Measurements from ENCODE around the gene CSH2.
"Not testable (repeated sequence)": the region's sequence is repeated elsewhere in the genome, so short reads cannot be mapped to it uniquely, and the experiment has no call there.

Gene CSH2

GRCh38 chr17:63916566-63917185, 43.2 kb upstream of the CSH2 start:
- Histone ChIP-seq H4K20me1 (no peaks in the 10 kb centered on the region), H3K9ac (no peak overlapping the region), H3K36me3 (no peaks in the 10 kb centered on the region), H3K4me3 (no peak overlapping the region), H3K4me2 (peak overlapping the region; percentile 63 to 82 (median 74); a peak in 19 of 22 replicates), H3K27ac (no peak overlapping the region), H3K4me1 (peaks cover 13 to 81% (median 60%) of the 10 kb centered on the region in 10 experiments; a peak in 19 of 20 replicates), H3K27me3 (no peaks in the 10 kb centered on the region), H3K9me3 (replicated peaks in 1 of 11) (no peaks in the 10 kb centered on the region)
- TF ChIP-seq Cebpa-rat (IDR thresholded peaks at IDR 0.05) = no peak

DNA sequence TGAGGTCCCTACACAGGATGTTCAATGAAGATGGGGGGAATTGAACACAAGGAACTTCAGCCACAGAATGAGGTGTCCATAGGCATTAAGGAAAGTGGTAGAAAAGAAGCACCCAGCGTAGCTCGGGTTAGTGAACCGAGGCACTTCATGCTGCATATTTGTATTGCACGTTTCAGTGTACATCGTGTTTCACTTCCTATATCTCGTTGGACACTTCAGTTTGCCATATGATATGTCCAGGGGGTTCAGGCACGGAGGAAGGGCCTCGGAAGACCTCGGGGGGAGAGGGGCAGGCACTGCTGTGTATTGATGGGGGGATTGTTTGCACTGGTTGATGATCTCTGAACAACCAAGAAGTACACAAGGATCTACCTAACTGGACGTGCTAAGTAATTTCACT, 42.3 kb upstream of the CSH2 start:
- H4K20me1 ChIP-seq; H3K27me3 ChIP-seq; H3K9me3 ChIP-seq (replicated peaks in 1 of 11); H3K4me3 ChIP-seq; H3K36me3 ChIP-seq: not testable (repeated sequence)
- Histone ChIP-seq H3K4me2 (peak overlapping the region; percentile 63 to 82 (median 74)), H3K27ac (0 out of 22 replicates have a peak overlapping the region, but pooled peaks of 1 of the 11 experiments have one; percentile 22), H3K4me1 (peaks cover 13 to 74% (median 56%) of the 10 kb centered on the region in 10 experiments; a peak in 19 of 20 replicates), H3K9ac (peak overlapping the region in 1 of 11 experiments; percentile 26; a peak in 1 of 22 replicates)

GRCh38 chr17:63914471-63914870, 41.0 kb upstream of the CSH2 start:
- no peaks in the 10 kb centered on the region for H3K9me3 ChIP-seq (replicated peaks in 1 of 11)
- H3K27me3 ChIP-seq = no peaks in the 10 kb centered on the region
- H3K36me3 ChIP-seq = no peaks in the 10 kb centered on the region
- peak overlapping the region in 1 of 11 experiments; percentile 25; a peak in 2 of 22 replicates for H3K4me2 ChIP-seq
- no peaks in the 10 kb centered on the region for H4K20me1 ChIP-seq
- no peak overlapping the region for H3K4me3 ChIP-seq
- H3K9ac ChIP-seq = no peak overlapping the region
- H3K27ac ChIP-seq = no peak overlapping the region
- TF ChIP-seq Cebpa-rat (IDR thresholded peaks at IDR 0.05) = no peak
- peaks cover 13 to 69% (median 44%) of the 10 kb centered on the region in 10 experiments; a peak in 19 of 20 replicates for H3K4me1 ChIP-seq

DNA sequence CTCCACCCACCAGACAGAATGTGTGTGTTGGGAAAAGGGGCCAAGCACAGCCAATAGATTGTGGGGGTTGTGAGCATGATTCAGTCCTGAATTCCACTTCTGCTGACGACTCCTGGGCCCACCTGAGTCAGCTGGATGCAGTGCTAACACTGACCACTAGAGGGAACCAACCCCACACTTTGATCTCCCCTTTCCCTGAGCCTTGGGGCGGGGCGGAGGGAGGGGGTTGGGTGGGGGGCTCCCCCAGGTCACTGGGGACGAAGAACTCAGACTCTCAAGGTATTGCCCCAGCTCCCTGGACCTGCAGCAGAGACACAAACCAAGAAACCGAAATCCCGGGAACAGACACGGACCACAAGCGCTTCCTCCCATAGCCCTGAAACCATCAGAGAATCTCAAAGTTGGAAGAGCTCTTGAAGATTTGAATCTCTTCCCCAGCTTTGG, 38.2 kb upstream of the CSH2 start:
- no peak for TF ChIP-seq Cebpa-rat (IDR thresholded peaks at IDR 0.05)
- peak overlapping the region in 1 of 11 experiments; percentile 18; a peak in 1 of 22 replicates for H3K4me2 ChIP-seq
- H3K9me3 ChIP-seq (replicated peaks in 1 of 11) = no peaks in the 10 kb centered on the region
- no peak overlapping the region for H3K4me3 ChIP-seq
- H3K27me3 ChIP-seq = no peaks in the 10 kb centered on the region
- H4K20me1 ChIP-seq = no peaks in the 10 kb centered on the region
- no peak overlapping the region for H3K27ac ChIP-seq
- H3K36me3 ChIP-seq = no peaks in the 10 kb centered on the region
- no peak overlapping the region for H3K9ac ChIP-seq
- peaks cover 13 to 52% (median 34%) of the 10 kb centered on the region in 10 experiments; a peak in 19 of 20 replicates for H3K4me1 ChIP-seq

GRCh38 chr17:63911041-63911635, 37.7 kb upstream of the CSH2 start, which contains the start of gene CSHL1:
CSHL1 (minus strand) TSS chr17:63911258; CDS start chr17:63911196, 62 bp downstream.
- H4K20me1 ChIP-seq = no peaks in the 10 kb centered on the region
- no peaks in the 10 kb centered on the region for H3K27me3 ChIP-seq
- H3K9ac ChIP-seq = no peak within 1 kb of the TSS; a peak in 1 of 22 replicates
- H3K36me3 ChIP-seq = no peaks in the 10 kb centered on the region
- H3K4me1 ChIP-seq = peaks cover 9 to 47% (median 29%) of the 10 kb centered on the region in 10 experiments; a peak in 19 of 20 replicates
- H3K27ac ChIP-seq = no peak within 1 kb of the TSS
- peak within 1 kb of the TSS in 4 of 11 experiments; percentile 7 to 30 (median 22); a peak in 4 of 22 replicates for H3K4me2 ChIP-seq
- no peaks in the 10 kb centered on the region for H3K9me3 ChIP-seq (replicated peaks in 1 of 11)
- no peak for TF ChIP-seq Cebpa-rat (IDR thresholded peaks at IDR 0.05)
- H3K4me3 ChIP-seq = no peak within 1 kb of the TSS

- peak overlapping the region in 4 of 11 experiments; percentile 7 to 30 (median 17); a peak in 2 of 22 replicates for H3K4me2 ChIP-seq
- no peak overlapping the region for H3K9ac ChIP-seq
- no peak overlapping the region for H3K27ac ChIP-seq
- no peak for TF ChIP-seq Cebpa-rat (IDR thresholded peaks at IDR 0.05)
- no peaks in the 10 kb centered on the region for H3K27me3 ChIP-seq
- H3K36me3 ChIP-seq = no peaks in the 10 kb centered on the region
- no peaks in the 10 kb centered on the region for H4K20me1 ChIP-seq
- H3K4me3 ChIP-seq = no peak overlapping the region
- peaks cover 0 to 37% (median 19%) of the 10 kb centered on the region in 10 experiments; a peak in 15 of 20 replicates for H3K4me1 ChIP-seq
- no peaks in the 10 kb centered on the region for H3K9me3 ChIP-seq (replicated peaks in 1 of 11)
Measured at GRCh38 chr17:63910096-63910495, 36.6 kb upstream of the CSH2 start.

- Histone ChIP-seq H3K4me1 (peaks cover 0 to 36% (median 19%) of the 10 kb centered on the region in 10 experiments; a peak in 14 of 20 replicates), H3K4me2 (peak overlapping the region in 4 of 11 experiments; percentile 7 to 30 (median 17); a peak in 2 of 22 replicates)
- not testable (repeated sequence) for H3K9ac ChIP-seq; H3K27ac ChIP-seq; H3K36me3 ChIP-seq; H3K4me3 ChIP-seq; H3K9me3 ChIP-seq (replicated peaks in 1 of 11); H4K20me1 ChIP-seq; H3K27me3 ChIP-seq
Measured at GRCh38 chr17:63909586-63909985, 36.1 kb upstream of the CSH2 start.

DNA sequence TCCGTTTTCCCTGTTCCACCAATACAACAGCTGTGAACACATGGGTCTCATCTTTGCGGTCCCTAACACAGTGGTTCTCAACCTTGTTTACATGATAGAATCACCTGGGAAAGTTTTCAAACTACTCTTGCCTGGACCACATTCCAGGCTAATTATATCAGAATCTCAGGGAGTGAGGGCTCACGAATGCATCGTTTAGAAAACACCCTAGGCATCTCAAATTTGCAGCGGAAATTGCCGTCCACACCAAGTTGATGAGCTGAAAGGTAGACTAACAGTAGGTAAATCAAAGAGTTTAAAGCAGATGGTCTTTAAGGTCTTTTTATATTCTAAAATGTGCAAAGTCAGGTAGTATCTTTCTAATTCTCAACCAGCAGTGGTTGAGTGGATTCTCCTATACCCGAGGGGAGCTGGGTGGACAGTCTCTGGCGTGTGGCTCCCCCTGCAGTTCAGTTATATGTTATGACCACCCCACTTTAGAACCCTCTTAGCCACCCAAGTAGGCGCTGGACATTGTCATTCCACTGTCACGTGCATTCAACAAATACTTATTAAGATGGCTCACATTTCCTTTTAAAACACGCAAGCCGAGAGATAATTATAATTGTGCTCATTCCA, 33.8 kb upstream of the CSH2 start:
- H3K9me3 ChIP-seq (replicated peaks in 1 of 11); H3K27ac ChIP-seq; H3K36me3 ChIP-seq; H3K4me3 ChIP-seq; H3K4me2 ChIP-seq; H3K9ac ChIP-seq; H3K27me3 ChIP-seq; H4K20me1 ChIP-seq: not testable (repeated sequence)
- peaks cover 0 to 19% (median 4%) of the 10 kb centered on the region in 10 experiments; a peak in 11 of 20 replicates for H3K4me1 ChIP-seq

DNA sequence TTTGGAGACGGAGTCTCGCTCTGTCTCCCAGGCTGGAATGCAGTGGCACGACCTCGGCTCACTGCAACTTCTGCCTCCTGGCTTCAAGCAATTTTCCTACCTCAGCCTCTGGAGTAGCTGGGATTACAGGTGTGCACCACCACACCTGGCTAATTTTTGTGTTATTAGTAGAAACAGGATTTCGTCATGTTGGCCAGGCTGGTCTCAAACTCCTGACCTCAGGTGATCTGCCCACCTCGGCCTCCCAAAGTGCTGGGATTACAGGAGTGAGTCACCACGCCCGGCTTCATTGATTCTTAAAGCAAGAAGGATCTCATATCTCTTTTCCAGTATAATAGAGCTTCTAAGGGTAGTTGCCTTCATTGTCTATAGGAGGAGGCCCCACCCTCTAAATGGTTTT, 31.3 kb upstream of the CSH2 start:
- H3K4me3 ChIP-seq; H3K4me2 ChIP-seq; H3K4me1 ChIP-seq; H4K20me1 ChIP-seq; H3K9me3 ChIP-seq (replicated peaks in 1 of 11); H3K36me3 ChIP-seq; H3K27ac ChIP-seq; H3K9ac ChIP-seq; H3K27me3 ChIP-seq: not testable (repeated sequence)

DNA sequence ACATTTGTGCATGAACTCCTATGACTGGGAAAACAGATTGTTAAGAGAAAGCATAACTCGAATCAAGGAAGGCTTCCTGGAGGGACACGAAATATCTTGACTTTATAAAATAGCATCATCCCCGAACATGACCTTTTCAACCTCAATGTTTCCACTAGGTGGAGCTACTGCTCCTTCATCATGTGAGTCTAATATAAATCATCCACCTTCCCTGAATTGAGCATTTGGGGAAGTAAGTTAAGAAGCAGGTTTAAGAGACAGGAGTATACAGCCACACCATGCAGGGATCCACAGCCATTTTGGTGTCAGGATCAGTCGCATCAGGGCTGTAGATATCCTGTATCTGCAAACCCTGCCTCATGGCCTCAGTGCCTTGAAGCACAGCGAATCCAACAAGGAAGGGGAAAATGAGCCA, 30.3 kb upstream of the CSH2 start:
- not testable (repeated sequence) for H3K4me1 ChIP-seq; H3K9ac ChIP-seq; H4K20me1 ChIP-seq; H3K9me3 ChIP-seq (replicated peaks in 1 of 11); H3K4me3 ChIP-seq; H3K4me2 ChIP-seq; H3K36me3 ChIP-seq; H3K27me3 ChIP-seq; H3K27ac ChIP-seq

- H3K4me1 ChIP-seq; H3K9me3 ChIP-seq (replicated peaks in 1 of 11); H3K4me2 ChIP-seq; H3K36me3 ChIP-seq; H3K27ac ChIP-seq; H3K27me3 ChIP-seq; H3K4me3 ChIP-seq; H3K9ac ChIP-seq; H4K20me1 ChIP-seq: not testable (repeated sequence)
Measured at GRCh38 chr17:63901971-63902370, 28.5 kb upstream of the CSH2 start.

DNA sequence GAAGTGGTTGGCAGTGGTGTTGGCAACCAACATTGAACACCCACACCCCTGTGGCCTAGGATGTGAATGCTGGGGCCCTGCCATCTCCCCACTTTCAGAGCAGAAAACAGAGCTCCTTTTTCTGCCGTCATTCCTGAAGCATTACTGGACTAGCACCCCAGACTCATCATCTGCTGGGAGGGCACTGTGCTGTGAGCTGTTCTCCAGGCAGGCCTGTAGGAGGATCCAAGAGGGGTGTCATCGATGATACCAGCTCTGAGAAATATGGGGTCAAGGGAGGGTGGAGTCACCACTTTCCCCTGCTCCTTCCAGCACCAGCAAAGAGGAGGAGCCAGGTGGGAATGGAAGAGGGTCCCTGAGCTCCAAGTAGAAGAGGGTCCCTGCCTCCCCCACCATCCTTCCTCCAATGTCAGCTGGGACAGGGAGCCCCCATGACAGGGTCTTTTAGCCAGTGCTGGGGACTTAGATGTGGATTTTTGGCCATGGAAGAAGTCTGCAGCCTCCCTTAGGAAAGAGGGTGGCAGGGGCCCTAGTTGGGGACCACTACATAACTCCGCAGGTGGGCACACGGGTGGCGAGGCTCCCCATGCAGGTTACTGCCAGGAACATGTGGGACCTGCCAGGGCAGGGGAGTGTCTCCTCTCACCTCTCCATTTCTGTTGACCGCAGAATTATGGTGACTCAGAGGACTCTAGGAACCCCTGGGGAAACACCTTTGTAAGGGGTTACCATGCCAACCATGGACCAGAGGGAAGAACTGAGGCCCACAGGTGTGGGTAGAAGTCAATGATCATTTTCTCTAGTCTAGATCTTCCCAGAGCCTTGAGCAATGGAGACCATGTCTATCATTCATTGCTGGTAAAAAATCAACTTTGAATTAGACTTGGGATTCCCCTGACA, 25.7 kb upstream of the CSH2 start:
- H3K27ac ChIP-seq; H3K9me3 ChIP-seq (replicated peaks in 1 of 11); H3K27me3 ChIP-seq; H3K4me3 ChIP-seq; H4K20me1 ChIP-seq; H3K4me1 ChIP-seq; H3K9ac ChIP-seq; H3K36me3 ChIP-seq; H3K4me2 ChIP-seq: not testable (repeated sequence)

Data from BLaER1 treated with 17β-estradiol and CSF1 and Interleukin-3, amounts not matched to agents 10 nM and 100 nM (cell line).